ENCODE data around the gene SUSD6.

- TF ChIP-seq, protein P1, sequence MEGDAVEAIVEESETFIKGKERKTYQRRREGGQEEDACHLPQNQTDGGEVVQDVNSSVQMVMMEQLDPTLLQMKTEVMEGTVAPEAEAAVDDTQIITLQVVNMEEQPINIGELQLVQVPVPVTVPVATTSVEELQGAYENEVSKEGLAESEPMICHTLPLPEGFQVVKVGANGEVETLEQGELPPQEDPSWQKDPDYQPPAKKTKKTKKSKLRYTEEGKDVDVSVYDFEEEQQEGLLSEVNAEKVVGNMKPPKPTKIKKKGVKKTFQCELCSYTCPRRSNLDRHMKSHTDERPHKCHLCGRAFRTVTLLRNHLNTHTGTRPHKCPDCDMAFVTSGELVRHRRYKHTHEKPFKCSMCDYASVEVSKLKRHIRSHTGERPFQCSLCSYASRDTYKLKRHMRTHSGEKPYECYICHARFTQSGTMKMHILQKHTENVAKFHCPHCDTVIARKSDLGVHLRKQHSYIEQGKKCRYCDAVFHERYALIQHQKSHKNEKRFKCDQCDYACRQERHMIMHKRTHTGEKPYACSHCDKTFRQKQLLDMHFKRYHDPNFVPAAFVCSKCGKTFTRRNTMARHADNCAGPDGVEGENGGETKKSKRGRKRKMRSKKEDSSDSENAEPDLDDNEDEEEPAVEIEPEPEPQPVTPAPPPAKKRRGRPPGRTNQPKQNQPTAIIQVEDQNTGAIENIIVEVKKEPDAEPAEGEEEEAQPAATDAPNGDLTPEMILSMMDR (IDR thresholded peaks at IDR 0.05; ENCODE audit: low read length): no peak
- TF ChIP-seq EZH2phosphoT487 (IDR thresholded peaks at IDR 0.05; ENCODE audit: low read length): no peak
Measured at GRCh38 chr14:69591317-69591716, 20.1 kb upstream of the SUSD6 start.

Measured in MM.1S (cell line).